ENCODE data around the gene SLC2A1.

SLC2A1 gene

GRCh38 chr1:42943166-42943565, 15.5 kb downstream of the SLC2A1 start:
- DNase-seq: peak in 3 of 51 donors; percentile 6 to 41 (median 27)

GRCh38 chr1:42942444-42942843, 16.2 kb downstream of the SLC2A1 start:
- no peak for DNase-seq

GRCh38 chr1:42941640-42942330, 16.9 kb downstream of the SLC2A1 start:
- peak in 28 of 51 donors; percentile 21 to 73 (median 56) for DNase-seq

GRCh38 chr1:42940851-42941639, 17.6 kb downstream of the SLC2A1 start:
- DNase-seq: no peak

- DNase-seq: no peak
These were observed 19.7 kb downstream of the SLC2A1 start for GRCh38 chr1:42938645-42939615.

- DNase-seq: no peak
These were observed 20.6 kb downstream of the SLC2A1 start for GRCh38 chr1:42937836-42938644.

GRCh38 chr1:42937141-42937696, 21.4 kb downstream of the SLC2A1 start:
- DNase-seq: no peak

- no peak for DNase-seq
These were observed 22.2 kb downstream of the SLC2A1 start for GRCh38 chr1:42936309-42937078.

GRCh38 chr1:42935971-42936308, 22.7 kb downstream of the SLC2A1 start:
- DNase-seq: no peak

GRCh38 chr1:42935313-42935895, 23.3 kb downstream of the SLC2A1 start:
- DNase-seq: peak in 1 of 51 donors; percentile 20

- no peak for DNase-seq
These were observed 23.9 kb downstream of the SLC2A1 start for GRCh38 chr1:42934541-42935312.

- no peak for DNase-seq
These were observed 24.8 kb downstream of the SLC2A1 start for GRCh38 chr1:42933610-42934491.

GRCh38 chr1:42933060-42933586, 25.5 kb downstream of the SLC2A1 start:
- DNase-seq: no peak

GRCh38 chr1:42932442-42932941, 26.2 kb downstream of the SLC2A1 start:
- DNase-seq: no peak

- DNase-seq: peak in 5 of 51 donors; percentile 15 to 68 (median 26)
These were observed 26.7 kb downstream of the SLC2A1 start for GRCh38 chr1:42931911-42932422.

- peak in 9 of 51 donors; percentile 24 to 62 (median 29) for DNase-seq
These were observed 27.5 kb downstream of the SLC2A1 start for GRCh38 chr1:42931108-42931539.

Measured in hypothalamus (tissue), 51 donors.